SK-N-MC (cell line): ENCODE results near the gene FBXW7.

ENCODE experiments used
- EZH2 ChIP-seq: fragments of 200-600 bp; sonication (generic); IDR thresholded peaks from one replicate; pipeline ENCODE4 v1.6.1; 2017; ENCODE audit warnings: antibody characterized with exemption
- FOXP2 ChIP-seq: optimal IDR thresholded peaks from 2 replicates; pipeline ENCODE3; 2011; ENCODE audit warnings: mild to moderate bottlenecking, moderate library complexity; ENCODE audit not compliant: insufficient read depth; ENCODE audit errors: extremely low read length, control extremely low read depth
- POLR2AphosphoS5 ChIP-seq: IDR thresholded peaks from 2 replicates; pipeline ENCODE4 v1.6.1; 2012; ENCODE audit warnings: mild to moderate bottlenecking, low read depth, low read length, borderline replicate concordance

DNA sequence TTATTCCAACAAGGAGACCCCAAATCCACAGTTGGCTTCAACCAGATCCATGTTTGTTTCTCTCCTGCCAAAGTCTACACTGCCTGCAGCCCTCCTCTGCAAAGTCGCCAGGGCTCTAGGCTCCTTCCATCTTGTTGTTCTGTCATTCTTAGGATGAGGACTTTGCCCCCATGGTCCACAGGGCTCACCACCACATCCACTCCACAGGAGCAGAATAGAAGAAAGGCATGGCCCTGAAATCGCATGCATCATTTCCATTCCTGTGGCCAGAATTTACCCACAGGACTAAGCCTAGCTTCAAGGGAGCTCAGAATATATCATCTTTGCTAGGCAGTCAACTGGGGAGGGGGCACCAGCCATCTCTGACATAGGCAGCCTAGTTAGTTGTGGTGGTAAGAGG, 254.7 kb downstream of the FBXW7 start:
- TF ChIP-seq POLR2AphosphoS5 (no peak), EZH2 (no peak), FOXP2 (no peak)
